HepG2 (cell line): ENCODE results near the gene GAS2.

Experiments used
- MXI1 ChIP-seq: IDR thresholded peaks from 3 replicates; pipeline ENCODE4 v1.6.1; 2012; ENCODE audit warnings: low read depth, low read length, inconsistent platforms, borderline replicate concordance
- NR2F2 ChIP-seq: IDR thresholded peaks from 2 replicates; pipeline ENCODE4 v1.6.1; 2012; ENCODE audit warnings: low read depth, inconsistent platforms, borderline replicate concordance
- YY1 ChIP-seq: IDR thresholded peaks from 2 replicates; pipeline ENCODE4 v1.6.1; 2011; ENCODE audit warnings: low read length, low read depth, moderate library complexity, mild to moderate bottlenecking; ENCODE audit not compliant: insufficient read depth, insufficient replicate concordance
- ZNF101 ChIP-seq: sonication (generic); formaldehyde crosslinking; IDR thresholded peaks from 2 replicates; pipeline ENCODE4 v1.4.0; 2020; ENCODE audit warnings: mild to moderate bottlenecking, low read depth, missing genetic modification reagents, borderline replicate concordance

- TF ChIP-seq YY1, result no peak
- TF ChIP-seq ZNF101, result no peak
- no peak for TF ChIP-seq MXI1
- TF ChIP-seq NR2F2, result no peak
These were observed 96.8 kb downstream of the GAS2 start for GRCh38 chr11:22763166-22763565.
